Measurements from ENCODE around the gene WDR45.

DNA sequence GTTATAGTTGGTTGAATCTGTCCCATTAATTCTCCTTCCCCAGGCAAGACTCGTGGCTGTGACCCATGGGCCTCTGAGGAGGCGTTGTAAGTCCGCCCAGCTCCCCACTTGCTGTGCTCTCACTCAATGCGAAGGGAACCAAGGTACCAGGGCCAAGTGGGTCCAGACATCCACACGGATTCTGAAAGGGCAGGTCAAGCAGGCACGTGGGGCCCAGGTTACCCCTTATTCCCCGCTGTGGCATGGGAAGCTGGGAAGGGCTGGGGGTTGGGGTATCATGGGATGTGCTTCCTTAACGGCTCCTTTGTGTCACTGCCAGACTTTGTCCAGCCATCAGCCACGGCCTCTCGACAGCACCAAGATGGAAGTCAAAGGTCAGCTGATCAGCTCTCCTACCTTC is 17.8 kb downstream of the WDR45 start:
- TF ChIP-seq, protein P1, sequence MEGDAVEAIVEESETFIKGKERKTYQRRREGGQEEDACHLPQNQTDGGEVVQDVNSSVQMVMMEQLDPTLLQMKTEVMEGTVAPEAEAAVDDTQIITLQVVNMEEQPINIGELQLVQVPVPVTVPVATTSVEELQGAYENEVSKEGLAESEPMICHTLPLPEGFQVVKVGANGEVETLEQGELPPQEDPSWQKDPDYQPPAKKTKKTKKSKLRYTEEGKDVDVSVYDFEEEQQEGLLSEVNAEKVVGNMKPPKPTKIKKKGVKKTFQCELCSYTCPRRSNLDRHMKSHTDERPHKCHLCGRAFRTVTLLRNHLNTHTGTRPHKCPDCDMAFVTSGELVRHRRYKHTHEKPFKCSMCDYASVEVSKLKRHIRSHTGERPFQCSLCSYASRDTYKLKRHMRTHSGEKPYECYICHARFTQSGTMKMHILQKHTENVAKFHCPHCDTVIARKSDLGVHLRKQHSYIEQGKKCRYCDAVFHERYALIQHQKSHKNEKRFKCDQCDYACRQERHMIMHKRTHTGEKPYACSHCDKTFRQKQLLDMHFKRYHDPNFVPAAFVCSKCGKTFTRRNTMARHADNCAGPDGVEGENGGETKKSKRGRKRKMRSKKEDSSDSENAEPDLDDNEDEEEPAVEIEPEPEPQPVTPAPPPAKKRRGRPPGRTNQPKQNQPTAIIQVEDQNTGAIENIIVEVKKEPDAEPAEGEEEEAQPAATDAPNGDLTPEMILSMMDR (conservative IDR thresholded peaks at IDR 0.05; ENCODE audit: low read length) = no peak
- no peak for TF ChIP-seq EZH2phosphoT487 (IDR thresholded peaks at IDR 0.05; ENCODE audit: borderline replicate concordance)
